ENCODE data around the gene FGF21.
"Not testable (repeated sequence)": the region's sequence is repeated elsewhere in the genome, so short reads cannot be mapped to it uniquely, and the experiment has no call there.

DNA sequence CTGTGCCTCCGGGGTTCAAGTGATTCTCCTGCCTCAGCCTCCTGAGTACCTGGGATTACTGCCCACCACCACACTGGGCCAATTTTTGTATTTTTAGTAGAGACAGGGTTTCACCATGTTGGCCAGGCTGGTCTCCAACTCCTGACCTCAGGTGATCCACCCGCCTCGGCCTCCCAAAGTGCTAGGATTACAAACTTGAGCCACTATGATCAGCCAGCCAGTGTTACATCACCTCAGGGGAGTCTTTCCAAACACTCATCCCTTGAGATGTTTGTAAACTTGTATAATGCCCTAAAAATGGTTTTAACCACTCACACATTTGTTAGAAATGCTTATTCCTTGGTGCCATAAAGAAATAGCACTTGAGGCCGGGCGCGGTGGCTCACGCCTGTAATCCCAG lies 31.1 kb downstream of the FGF21 start:
- TF ChIP-seq EZH2 (IDR thresholded peaks at IDR 0.05; ENCODE audit: low read length, missing control alignments); CTCF (conservative IDR thresholded peaks at IDR 0.05 in 1 of 2, IDR thresholded peaks at IDR 0.05 in 1 of 2; ENCODE audit: low read depth in 1 of 2, low read length in 2 of 2): not testable (repeated sequence)
